ENCODE data around the gene KIF24. TPM values are rescaled to one million over a fixed set of nuclear protein-coding genes. Genes with fewer than 3 reads are reported as not detected.

KIF24 gene
- total RNA-seq (2021; ENCODE audit: unreplicated experiment): 5.8 TPM
- polyA plus RNA-seq (2012): 2.6 and 3.1 TPM in 2 replicates
- percentile 59 among the genes with signal in this experiment for Bru-seq, nascent RNA
- percentile 46 among the genes with signal in this experiment for BruChase-seq, experiment 1, labeled RNA remaining after a 6-hour chase
- BruChase-seq, experiment 2, labeled RNA remaining after a 2-hour chase: percentile 55 among the genes with signal in this experiment
- long read RNA-seq, partial matches to known transcripts: 5 of 9 reads
- long read RNA-seq, other reads (novel, unspliced or antisense): 4 of 9 reads

GRCh38 chr9:34328987-34329832, at the start of gene KIF24, which contains the start of gene NUDT2:
KIF24 (minus strand) TSS chr9:34329268; CDS start chr9:34311346, 17,922 bp downstream.
NUDT2 (plus strand) TSS chr9:34329569; CDS start chr9:34339040, 9,471 bp downstream.
- Histone ChIP-seq H3K27ac (ENCODE audit: low read depth, low read length) (peak within 1 kb of the TSS; percentile 81), H3K79me2 (ENCODE audit: insufficient read depth, low read length) (peaks cover 83% of the 10 kb centered on the region), H3K9ac (ENCODE audit: low read length) (peak within 1 kb of the TSS; percentile 97), H3K27me3 (ENCODE audit: insufficient read depth, low read length) (no peaks in the 10 kb centered on the region), H3K9me2 (ENCODE audit: insufficient read depth) (no peaks in the 10 kb centered on the region), H4K20me1 (ENCODE audit: insufficient read depth) (no peaks in the 10 kb centered on the region), H3K9me3 (ENCODE audit: control insufficient read depth in 1 of 2, insufficient read depth in 1 of 2, low read depth in 1 of 2, low read length in 2 of 2) (no peaks in the 10 kb centered on the region), H3K4me3 (replicated peaks in 1 of 2; ENCODE audit: low read depth in 1 of 2, low read length in 2 of 2) (peak within 1 kb of the TSS; percentile 94), H3K4me1 (ENCODE audit: control insufficient read depth in 1 of 2, insufficient read depth in 2 of 2, low read length in 2 of 2) (peaks cover 8 to 23% of the 10 kb centered on the region in 2 experiments; a peak in 3 of 4 replicates), H2AFZ (ENCODE audit: low read depth, low read length, poor library complexity, severe bottlenecking) (no peak within 1 kb of the TSS), H3K4me2 (ENCODE audit: low read length) (peak within 1 kb of the TSS; percentile 86), H3K36me3 (ENCODE audit: control insufficient read depth in 1 of 2, insufficient read depth in 2 of 2, low read length in 2 of 2) (no peaks in the 10 kb centered on the region)
- ChIA-PET CTCF (no interaction called here), POLR2A (no interaction called here), RAD21 (ENCODE audit: low non-redundant PET in 1 of 2, low total read pairs in 2 of 2, uncharacterized antibody in 2 of 2, unreplicated experiment in 2 of 2) (no interaction called here)
- intact Hi-C loops (cut with micrococcal nuclease): no loop called here
- peak; percentile 100 for DNase-seq (ENCODE audit: low read depth, low spot score)
- ATAC-seq: peak; percentile 92
- BruUV-seq (replicated peaks): no TSS peak
- no peak for TF ChIP-seq ZNF274 (IDR thresholded peaks at IDR 0.05; ENCODE audit: low read depth, low read length)
- TF ChIP-seq CEBPB (IDR thresholded peaks at IDR 0.05; ENCODE audit: low read depth): no peak
- no peak for TF ChIP-seq SRF (IDR thresholded peaks at IDR 0.05; ENCODE audit: low read depth)
- no peak for TF ChIP-seq EZH2phosphoT487 (IDR thresholded peaks at IDR 0.05; ENCODE audit: borderline replicate concordance)
- no peak for TF ChIP-seq ELF1 (IDR thresholded peaks at IDR 0.05; ENCODE audit: borderline replicate concordance, low read depth)
- peak; percentile 34 for TF ChIP-seq YY1 (IDR thresholded peaks at IDR 0.05; ENCODE audit: extremely low read depth, insufficient replicate concordance, low read depth, low read length)
- TF ChIP-seq POLR2A (IDR thresholded peaks at IDR 0.05; ENCODE audit: borderline replicate concordance, extremely low read depth, insufficient read depth, insufficient read length): peak; percentile 69
- peak; percentile 76 for TF ChIP-seq MAX (IDR thresholded peaks at IDR 0.05)
- no peak for TF ChIP-seq CTCF (IDR thresholded peaks at IDR 0.05 in 2 of 3, conservative IDR thresholded peaks at IDR 0.05 in 1 of 3; ENCODE audit: borderline replicate concordance in 1 of 3, insufficient read depth in 1 of 3, low read depth in 2 of 3, low read length in 2 of 3)
- TF ChIP-seq REST (IDR thresholded peaks at IDR 0.05; ENCODE audit: low read depth): no peak
- peak; percentile 94 for TF ChIP-seq ZBTB33 (IDR thresholded peaks at IDR 0.05; ENCODE audit: extremely low read depth, insufficient replicate concordance, low read length)
- TF ChIP-seq ZFX (IDR thresholded peaks at IDR 0.05): peak; percentile 98
- no peak for TF ChIP-seq RAD21 (IDR thresholded peaks at IDR 0.05; ENCODE audit: low read depth)
- TF ChIP-seq SIN3A (IDR thresholded peaks at IDR 0.05; ENCODE audit: low read depth): peak; percentile 93
- TF ChIP-seq EZH2 (IDR thresholded peaks at IDR 0.05): no peak
- TF ChIP-seq SP1 (IDR thresholded peaks at IDR 0.05; ENCODE audit: low read depth): peak; percentile 97
- peak; percentile 93 for TF ChIP-seq EGR1 (IDR thresholded peaks at IDR 0.05; ENCODE audit: low read depth)
- TF ChIP-seq FOSL1 (IDR thresholded peaks at IDR 0.05; ENCODE audit: low read depth): no peak

Measured in HCT116 (cell line).